Caco-2 (cell line): ENCODE results near the gene ARHGEF12. TPM values are rescaled to one million over a fixed set of nuclear protein-coding genes. Genes with fewer than 3 reads are reported as not detected.

ENCODE experiments used
- BruUV-seq: library from RNA; stranded (reverse); fragments of 400-500 nt; replicated peaks from 2 replicates; lab custom pipeline; 2021; lab: Mats Ljungman, UMichigan
- CTCF ChIA-PET: fragments of 300-600 bp; sonication (Branson Sonifier 250); formaldehyde crosslinking; loops from one replicate; lab custom pipeline; 2022; ENCODE audit warnings: antibody characterized with exemption; lab: Charles Lee
- POLR2A ChIA-PET: fragments of 300-600 bp; sonication (Branson Sonifier 250); formaldehyde crosslinking; loops from one replicate; lab custom pipeline; 2022; ENCODE audit warnings: antibody characterized with exemption; lab: Charles Lee
- DNase-seq, 2 experiments: peaks; one replicate each; pipeline versions ENCODE4 v3.0.0 to v3.0.0-alpha.2; 2020 to 2022
- H3K27me3 ChIP-seq: replicated peaks from 2 replicates; pipeline ENCODE4 v1.6.0; 2011; ENCODE audit warnings: low read length; ENCODE audit not compliant: control insufficient read depth, insufficient read depth
- H3K36me3 ChIP-seq: 2 replicates; pipeline ENCODE4 v1.5.1; 2011; ENCODE audit warnings: low read length; ENCODE audit not compliant: control insufficient read depth, insufficient read depth
- H3K4me1 ChIP-seq: fragments of 250-450 bp; sonication (Bioruptor Pico); 2 replicates; pipeline ENCODE4 v1.5.1; 2020; ENCODE audit warnings: mild to moderate bottlenecking
- H3K4me3 ChIP-seq: 2 replicates; pipeline ENCODE4 v1.5.1; 2011; ENCODE audit warnings: low read depth, mild to moderate bottlenecking, control low read depth, low read length
- H3K9me3 ChIP-seq: fragments of 250-450 bp; sonication (Bioruptor Pico); 2 replicates; pipeline ENCODE4 v1.5.1; 2020; ENCODE audit warnings: mild to moderate bottlenecking, moderate library complexity
- H3K27ac Mint-ChIP-seq: one replicate; pipeline ENCODE4 v1.8.0; 2022; ENCODE audit warnings: mixed read lengths; ENCODE audit not compliant: unreplicated experiment
- H3K27me3 Mint-ChIP-seq: one replicate; pipeline ENCODE4 v1.8.0; 2022; ENCODE audit warnings: mixed read lengths; ENCODE audit not compliant: insufficient read depth, unreplicated experiment
- H3K36me3 Mint-ChIP-seq: one replicate; pipeline ENCODE4 v1.8.0; 2022; ENCODE audit warnings: mild to moderate bottlenecking, mixed read lengths; ENCODE audit not compliant: insufficient read depth, unreplicated experiment
- H3K4me1 Mint-ChIP-seq: one replicate; pipeline ENCODE4 v1.8.0; 2022; ENCODE audit warnings: low read depth, mixed read lengths; ENCODE audit not compliant: unreplicated experiment
- H3K4me3 Mint-ChIP-seq: one replicate; pipeline ENCODE4 v1.8.0; 2022; ENCODE audit warnings: mild to moderate bottlenecking, moderate library complexity, mixed read lengths; ENCODE audit not compliant: unreplicated experiment
- H3K9me3 Mint-ChIP-seq: one replicate; pipeline ENCODE4 v1.8.0; 2022; ENCODE audit warnings: mixed read lengths; ENCODE audit not compliant: unreplicated experiment
- intact Hi-C: fragments of 100-400 bp; cut with micrococcal nuclease; formaldehyde crosslinking; loops from one replicate; pipeline ENCODE4 v1.10.0; 2022; ENCODE audit not compliant: unreplicated experiment
- total RNA-seq: library from RNA; stranded (reverse); gene quantifications from 2 replicates; pipeline ENCODE4 v1.2.3, GENCODE V29; 2022
- TF ChIP-seq, protein P1 (sequence below), 2 experiments: fragments of 200-600 bp in 1 of 2; IDR thresholded peaks; 1 replicate in 1 of 2; 2 replicates in 1 of 2; pipeline versions ENCODE4 v1.5.1 to v1.8.0; 2011 to 2022; ENCODE audit warnings: antibody characterized with exemption in 1 of 2, control low read depth in 1 of 2, inconsistent platforms in 1 of 2, low read depth in 1 of 2, low read length in 1 of 2, mild to moderate bottlenecking in 1 of 2, moderate library complexity in 1 of 2; ENCODE audit not compliant: insufficient read depth in 1 of 2, severe bottlenecking in 1 of 2, unreplicated experiment in 1 of 2

Gene ARHGEF12
- total RNA-seq, 1 experiment from 2014 or later = 89.3 TPM

GRCh38 chr11:120333801-120334200 lies 2.4 kb upstream of the ARHGEF12 start:
- BruUV-seq = no TSS peak
- Mint-ChIP-seq H3K27me3 (no peaks in the 10 kb centered on the region), H3K9me3 (no peaks in the 10 kb centered on the region), H3K36me3 (peaks cover 17% of the 10 kb centered on the region), H3K4me1 (peaks cover 28% of the 10 kb centered on the region), H3K4me3 (no peak overlapping the region), H3K27ac (no peak overlapping the region)
- Histone ChIP-seq H3K4me3 (no peak overlapping the region), H3K27me3 (no peaks in the 10 kb centered on the region), H3K4me1 (peaks cover 14% of the 10 kb centered on the region), H3K9me3 (no peaks in the 10 kb centered on the region), H3K36me3 (no peaks in the 10 kb centered on the region)
- intact Hi-C loops = loop anchor here (2.0 to 5.0 kb wide), 2 partner anchors 175 to 354 kb away; no protein-coding TSS in a partner anchor
- CTCF ChIA-PET = interaction anchor here (1.7 kb wide), 1 partner anchor 351 kb away, joined by 6 read pairs; no protein-coding TSS in a partner anchor
- POLR2A ChIA-PET = no interaction called here
- no peak for DNase-seq
- TF ChIP-seq, protein P1, sequence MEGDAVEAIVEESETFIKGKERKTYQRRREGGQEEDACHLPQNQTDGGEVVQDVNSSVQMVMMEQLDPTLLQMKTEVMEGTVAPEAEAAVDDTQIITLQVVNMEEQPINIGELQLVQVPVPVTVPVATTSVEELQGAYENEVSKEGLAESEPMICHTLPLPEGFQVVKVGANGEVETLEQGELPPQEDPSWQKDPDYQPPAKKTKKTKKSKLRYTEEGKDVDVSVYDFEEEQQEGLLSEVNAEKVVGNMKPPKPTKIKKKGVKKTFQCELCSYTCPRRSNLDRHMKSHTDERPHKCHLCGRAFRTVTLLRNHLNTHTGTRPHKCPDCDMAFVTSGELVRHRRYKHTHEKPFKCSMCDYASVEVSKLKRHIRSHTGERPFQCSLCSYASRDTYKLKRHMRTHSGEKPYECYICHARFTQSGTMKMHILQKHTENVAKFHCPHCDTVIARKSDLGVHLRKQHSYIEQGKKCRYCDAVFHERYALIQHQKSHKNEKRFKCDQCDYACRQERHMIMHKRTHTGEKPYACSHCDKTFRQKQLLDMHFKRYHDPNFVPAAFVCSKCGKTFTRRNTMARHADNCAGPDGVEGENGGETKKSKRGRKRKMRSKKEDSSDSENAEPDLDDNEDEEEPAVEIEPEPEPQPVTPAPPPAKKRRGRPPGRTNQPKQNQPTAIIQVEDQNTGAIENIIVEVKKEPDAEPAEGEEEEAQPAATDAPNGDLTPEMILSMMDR (IDR thresholded peaks at IDR 0.05; ENCODE audit: insufficient read depth in 1 of 2, low read depth in 1 of 2, low read length in 1 of 2, severe bottlenecking in 1 of 2, unreplicated experiment in 1 of 2) = no peak

GRCh38 chr11:120334332-120334731 lies 1.9 kb upstream of the ARHGEF12 start:
- H3K4me3 Mint-ChIP-seq = no peak overlapping the region
- peaks cover 17% of the 10 kb centered on the region for H3K4me1 ChIP-seq

DNA sequence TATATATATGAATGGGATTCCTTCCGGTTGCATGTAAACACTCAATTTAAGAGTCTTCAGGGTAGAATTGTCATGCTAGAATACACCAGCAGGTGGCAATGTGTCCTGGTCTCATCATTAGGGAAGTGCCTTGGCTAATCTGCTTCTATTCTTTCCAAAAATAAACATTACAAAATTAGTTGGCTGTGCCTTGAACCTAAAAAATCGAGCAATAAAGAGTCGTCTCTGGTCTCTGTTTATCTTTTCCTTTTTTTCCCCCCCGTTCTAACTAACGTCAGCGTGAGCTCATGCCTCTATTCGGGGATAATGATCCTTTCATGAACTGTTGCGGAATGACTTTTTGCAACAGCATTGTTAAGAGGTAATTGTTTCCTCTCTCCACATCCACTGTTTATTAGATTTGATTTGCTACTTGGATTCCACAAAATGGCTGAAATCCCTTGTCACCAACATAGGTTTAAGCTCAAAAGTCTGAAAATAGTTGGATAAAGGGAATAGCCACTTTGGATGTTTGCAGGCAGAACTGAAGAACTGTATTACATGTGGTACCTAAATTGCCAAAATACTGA lies 1.2 kb upstream of the ARHGEF12 start:
- Mint-ChIP-seq H3K4me3 (peak overlapping the region; percentile 98), H3K27ac (peak overlapping the region; percentile 5), H3K27me3 (no peaks in the 10 kb centered on the region), H3K36me3 (peaks cover 13% of the 10 kb centered on the region), H3K9me3 (no peaks in the 10 kb centered on the region), H3K4me1 (peaks cover 36% of the 10 kb centered on the region)
- peaks cover 23% of the 10 kb centered on the region for H3K4me1 ChIP-seq
- ChIA-PET POLR2A (interaction anchor here (0.5 to 0.6 kb wide), 2 partner anchors 116 to 1544 kb away, joined by 7 to 10 read pairs; partner anchors contain the start of gene DDX6), CTCF (interaction anchor here (0.6 to 1.7 kb wide), 8 partner anchors 33 to 350 kb away, joined by 3 to 10 read pairs (median 4); no protein-coding TSS in a partner anchor)
- DNase-seq = peak; percentile 67 to 88
- no TSS peak for BruUV-seq
- intact Hi-C loops = loop anchor here (1.0 to 5.0 kb wide), 6 partner anchors 8 to 617 kb away; no protein-coding TSS in a partner anchor
- TF ChIP-seq, protein P1 (IDR thresholded peaks at IDR 0.05; ENCODE audit: insufficient read depth in 1 of 2, low read depth in 1 of 2, low read length in 1 of 2, severe bottlenecking in 1 of 2, unreplicated experiment in 1 of 2) = peak; percentile 83 to 85
- peak overlapping the region; percentile 89 for H3K4me3 ChIP-seq
- no peaks in the 10 kb centered on the region for H3K36me3 ChIP-seq
- H3K9me3 ChIP-seq = no peaks in the 10 kb centered on the region
- H3K27me3 ChIP-seq = no peaks in the 10 kb centered on the region

More at GRCh38 chr11:120334332-120334731, 1.9 kb upstream of the ARHGEF12 start:
- no peaks in the 10 kb centered on the region for H3K27me3 ChIP-seq
- no peak for DNase-seq
- Mint-ChIP-seq H3K36me3 (peaks cover 17% of the 10 kb centered on the region), H3K4me1 (peaks cover 30% of the 10 kb centered on the region), H3K27me3 (no peaks in the 10 kb centered on the region), H3K9me3 (no peaks in the 10 kb centered on the region), H3K27ac (no peak overlapping the region)
- H3K9me3 ChIP-seq = no peaks in the 10 kb centered on the region
- no peak overlapping the region for H3K4me3 ChIP-seq
- intact Hi-C loops = loop anchor here (2.0 to 5.0 kb wide), 2 partner anchors 174 to 353 kb away; no protein-coding TSS in a partner anchor
- BruUV-seq = no TSS peak
- ChIA-PET CTCF (interaction anchor here (0.6 to 1.7 kb wide), 6 partner anchors 32 to 351 kb away, joined by 3 to 10 read pairs (median 4); no protein-coding TSS in a partner anchor), POLR2A (no interaction called here)
- TF ChIP-seq, protein P1 (IDR thresholded peaks at IDR 0.05; ENCODE audit: insufficient read depth in 1 of 2, low read depth in 1 of 2, low read length in 1 of 2, severe bottlenecking in 1 of 2, unreplicated experiment in 1 of 2) = no peak
- no peaks in the 10 kb centered on the region for H3K36me3 ChIP-seq
